UCSD-AML1 (cell line): Measurements from ENCODE around the gene EBI3.
A peak's percentile ranks its signal among the peaks of the same experiment; 100 is the strongest.
"Not testable (repeated sequence)": the region's sequence is repeated elsewhere in the genome, so short reads cannot be mapped to it uniquely, and the experiment has no call there.

Experiments used
- DNase-seq: peaks from one replicate; lab custom pipeline; 2025; ENCODE audit not compliant: unreplicated experiment; lab: John Stamatoyannopoulos, UW

Gene EBI3

DNA sequence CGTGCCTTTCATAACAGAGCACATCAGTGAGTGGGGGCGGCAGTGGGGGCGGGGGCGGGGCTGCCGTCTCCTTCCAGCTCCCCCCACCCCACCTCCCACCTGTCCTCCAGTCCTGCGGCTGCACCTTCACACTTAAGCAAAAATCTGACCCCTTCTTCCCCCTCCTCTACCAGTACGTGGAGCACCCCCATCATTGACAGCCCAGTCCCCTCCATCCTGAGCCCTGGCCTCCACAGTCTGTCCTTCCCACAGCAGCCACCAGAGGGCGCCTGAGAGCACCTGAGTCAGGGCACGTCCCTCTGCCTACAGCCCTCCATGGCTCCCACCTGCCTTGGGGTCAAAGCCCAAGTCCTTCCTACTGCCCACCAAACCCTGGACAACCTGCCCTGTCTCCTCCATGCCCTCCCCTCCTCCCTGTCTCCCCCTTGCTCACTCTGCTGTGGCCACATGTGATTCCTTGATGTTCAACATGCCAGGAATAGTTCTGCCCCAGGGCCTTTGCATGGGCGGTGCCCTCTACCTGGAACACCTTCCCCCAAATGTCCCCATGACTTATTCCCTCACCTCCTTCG is 4.0 kb downstream of the EBI3 start:
- peak; percentile 65 for DNase-seq

DNA sequence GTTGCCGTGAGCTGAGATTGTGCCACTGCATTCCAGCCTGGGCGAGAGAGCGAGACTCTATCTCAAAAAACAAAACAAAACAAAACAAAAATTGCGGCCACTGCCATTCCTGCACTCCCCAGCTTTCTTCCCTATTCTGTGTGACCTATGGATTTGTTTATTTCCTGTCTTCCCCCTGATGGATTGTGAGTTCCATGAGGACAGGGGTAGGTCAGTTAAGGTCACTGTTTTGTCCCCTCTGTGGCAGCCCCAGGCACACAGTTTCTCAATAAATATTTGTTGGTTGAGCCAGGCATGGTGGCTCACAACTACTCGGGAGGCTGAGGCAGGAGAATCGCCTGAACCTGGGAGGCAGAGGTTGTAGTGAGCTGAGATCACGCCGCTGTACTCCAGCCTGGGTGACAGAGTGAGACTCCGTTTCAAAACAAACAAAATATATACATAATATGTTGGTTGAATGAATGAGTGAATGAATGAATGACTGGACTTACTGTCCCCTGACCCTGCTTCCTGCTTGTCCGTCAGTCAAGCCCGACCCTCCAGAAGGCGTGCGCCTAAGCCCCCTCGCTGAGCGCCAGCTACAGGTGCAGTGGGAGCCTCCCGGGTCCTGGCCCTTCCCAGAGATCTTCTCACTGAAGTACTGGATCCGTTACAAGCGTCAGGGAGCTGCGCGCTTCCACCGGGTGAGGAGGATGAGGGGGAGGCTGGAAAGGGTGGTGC is 5.0 kb downstream of the EBI3 start:
- DNase-seq, result no peak

DNA sequence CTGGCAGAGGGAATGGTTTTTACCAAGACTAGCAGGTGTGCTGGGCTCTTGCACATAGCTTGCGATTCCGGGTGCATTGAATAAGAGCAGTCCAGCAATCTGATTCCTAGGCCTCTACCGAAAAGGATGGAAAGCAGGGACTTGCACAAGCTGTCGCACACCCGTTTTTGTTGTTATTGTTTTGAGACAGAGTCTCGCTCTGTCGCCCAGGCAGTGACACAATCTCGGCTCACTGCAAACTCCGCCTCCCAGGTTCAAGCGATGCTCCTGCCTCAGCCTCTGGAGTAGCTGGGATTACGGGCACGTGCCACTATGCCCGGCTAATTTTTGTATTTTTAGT is 5.5 kb downstream of the EBI3 start:
- DNase-seq, result no peak

DNA sequence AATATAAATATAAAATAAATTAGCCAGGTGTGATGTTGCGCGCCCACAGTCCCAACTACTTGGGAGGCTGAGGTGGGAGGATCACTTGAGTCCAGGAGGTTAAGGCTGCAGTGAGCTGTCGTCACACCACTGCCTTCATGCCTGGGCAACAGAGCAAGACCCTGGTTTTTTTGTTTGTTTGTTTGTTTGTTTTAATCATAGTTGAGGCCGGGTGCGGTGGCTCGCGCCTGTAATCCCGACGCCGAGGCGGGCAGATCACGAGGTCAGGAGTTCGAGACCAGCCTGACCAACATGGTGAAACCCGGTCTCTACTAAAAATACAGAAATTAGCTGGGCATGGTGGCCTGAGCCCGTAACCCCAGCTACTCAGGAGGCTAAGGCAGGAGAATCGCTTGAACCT is 8.2 kb downstream of the EBI3 start:
- not testable (repeated sequence) for DNase-seq

DNA sequence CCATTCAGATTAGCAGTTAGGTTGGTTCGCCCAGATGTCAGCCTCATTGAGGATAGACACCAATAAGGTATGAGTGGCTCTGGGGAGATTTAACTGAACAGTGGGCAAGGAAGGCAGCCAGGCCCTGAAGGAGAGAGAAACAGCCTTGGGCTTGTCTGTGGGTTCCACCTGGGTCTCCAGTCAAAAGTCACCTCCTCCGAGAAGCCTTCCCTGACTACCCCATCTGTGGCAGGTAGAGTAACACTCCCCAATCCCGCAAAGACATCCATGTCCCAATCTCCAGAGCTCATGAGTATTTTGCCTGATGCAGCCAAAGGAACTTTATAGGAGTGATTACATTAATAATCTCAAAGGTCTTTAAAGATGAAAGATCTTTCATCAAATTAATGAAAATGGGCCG is 9.5 kb downstream of the EBI3 start:
- DNase-seq, result no peak

DNA sequence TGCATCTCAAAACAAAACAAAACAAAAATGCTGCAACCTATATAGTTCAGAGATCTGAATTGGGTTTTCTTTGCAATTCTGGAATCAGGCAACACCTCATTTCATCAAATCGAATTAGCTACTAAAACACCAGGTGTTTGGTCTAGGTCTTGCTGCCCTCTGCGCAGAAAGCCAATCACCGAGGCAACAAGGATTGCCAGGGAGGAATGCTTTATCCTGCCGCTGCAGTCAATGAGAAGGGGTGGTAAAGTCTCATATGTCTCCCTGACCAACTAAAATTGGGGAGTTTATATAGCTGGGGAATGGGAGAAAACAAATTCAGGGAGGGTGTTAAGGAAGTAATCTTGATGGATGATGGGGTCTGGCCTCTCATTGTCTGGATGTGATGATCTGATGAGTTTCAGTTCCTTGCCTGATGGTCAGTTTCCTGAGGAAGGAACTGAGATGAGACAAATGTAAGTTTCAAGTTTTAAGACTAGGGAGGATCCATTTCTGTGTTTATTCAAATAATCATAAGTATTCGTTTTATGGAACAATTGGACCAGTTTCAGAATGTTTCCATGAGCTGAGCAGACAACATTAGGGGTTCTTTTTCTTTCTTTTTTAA is 12.6 kb downstream of the EBI3 start:
- no peak for DNase-seq

DNA sequence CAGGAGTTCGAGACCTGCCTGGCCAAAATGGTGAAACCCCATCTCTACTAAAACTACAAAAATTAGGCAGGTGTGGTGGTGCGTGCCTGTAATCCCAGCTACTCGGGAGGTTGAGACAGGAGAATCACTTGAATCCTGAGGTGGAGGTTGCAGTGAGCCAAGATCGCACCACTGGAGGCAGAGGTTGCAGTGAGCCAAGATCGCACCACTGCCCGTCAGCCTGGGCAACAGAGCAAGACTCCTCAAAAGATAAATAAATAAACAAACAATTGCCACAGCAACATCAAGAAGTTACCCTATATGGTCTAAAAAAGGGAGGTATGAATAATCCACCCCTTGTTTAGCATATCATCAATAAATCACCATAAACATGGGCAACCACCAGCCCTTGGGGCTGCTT is 16.6 kb downstream of the EBI3 start:
- not testable (repeated sequence) for DNase-seq

DNA sequence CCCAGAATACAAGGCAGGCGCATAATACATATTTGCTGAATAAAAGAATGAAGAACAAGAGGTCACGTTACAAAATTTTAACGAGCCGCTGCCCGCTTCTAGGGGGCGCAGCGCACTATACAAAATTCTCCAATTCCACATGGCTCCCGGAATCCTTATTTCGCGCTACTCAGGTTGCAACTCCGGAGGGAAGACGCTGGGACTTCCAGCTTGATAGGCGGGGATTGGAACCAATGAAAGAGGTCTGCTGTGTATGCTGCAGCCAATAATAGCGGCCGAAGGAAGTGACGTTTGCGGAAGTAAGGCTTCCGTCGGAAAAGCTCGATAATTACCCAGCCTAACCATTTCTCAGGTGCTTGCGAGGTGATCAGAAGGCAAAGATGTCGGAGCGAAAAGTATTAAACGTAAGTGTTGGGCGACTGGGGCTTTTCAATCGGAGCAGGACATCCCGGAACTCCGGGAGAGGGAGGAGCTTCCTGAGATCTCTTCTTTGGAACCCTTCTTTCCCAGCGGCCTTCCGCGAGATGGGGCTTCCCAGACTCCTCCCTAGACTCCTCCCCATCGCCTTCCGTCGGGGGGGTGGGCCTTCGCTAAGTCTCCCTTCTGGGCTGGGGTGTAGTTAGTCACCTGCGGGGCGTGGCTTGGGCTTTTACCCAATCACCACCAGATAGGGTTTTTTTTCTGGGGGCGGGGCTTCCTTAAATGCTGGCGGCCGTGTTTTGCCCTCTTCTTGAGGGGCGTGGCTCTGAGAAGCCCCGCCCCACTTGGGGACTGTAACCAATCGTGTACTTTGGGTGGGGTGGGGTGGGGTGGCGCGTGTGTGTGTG is 17.7 kb downstream of the EBI3 start, which contains the start of gene YJU2:
YJU2 (plus strand) TSS at position 314 of the 827 bp plus-strand sequence; CDS start at position 381, 67 bp downstream.
- peak; percentile 99 for DNase-seq

DNA sequence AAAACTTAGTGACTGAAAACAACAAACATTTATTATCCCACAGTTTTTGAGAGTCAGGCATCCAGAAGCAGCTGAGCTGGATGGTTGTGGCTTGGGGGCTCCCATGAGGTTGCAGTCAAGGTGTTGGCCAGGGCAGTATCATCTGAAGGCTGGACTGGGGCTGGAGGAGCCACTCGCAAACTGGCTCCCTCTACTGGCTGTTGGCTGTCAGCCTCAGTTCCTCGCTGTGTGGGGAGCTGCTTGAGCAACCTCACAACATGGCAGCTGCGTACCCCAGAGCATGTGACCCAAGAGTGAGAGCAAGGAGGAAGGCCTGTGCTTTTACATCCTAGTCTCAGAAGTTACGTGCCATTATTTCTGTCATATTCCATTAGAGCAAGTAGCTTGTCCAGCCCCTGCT is 27.2 kb downstream of the EBI3 start:
- DNase-seq, result no peak

DNA sequence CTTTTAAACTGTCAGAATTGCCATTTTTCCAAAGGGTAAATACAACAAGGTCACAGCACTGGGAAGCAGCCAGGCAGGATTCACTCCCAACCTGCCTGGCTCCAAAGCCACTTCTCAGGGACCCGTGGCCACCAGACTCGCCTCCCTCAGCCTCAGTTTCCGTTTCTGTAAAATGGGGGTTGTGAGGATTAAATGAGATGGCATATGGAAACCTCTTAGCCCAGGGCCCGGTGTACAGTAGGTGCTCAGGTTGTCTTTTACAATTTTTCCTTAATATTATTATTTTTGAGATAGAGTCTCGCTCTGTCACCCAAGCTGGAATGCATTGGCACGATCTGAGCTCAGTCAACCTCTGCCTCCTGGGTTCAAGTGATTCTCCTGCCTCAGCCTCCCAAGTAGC is 27.7 kb downstream of the EBI3 start:
- no peak for DNase-seq

DNA sequence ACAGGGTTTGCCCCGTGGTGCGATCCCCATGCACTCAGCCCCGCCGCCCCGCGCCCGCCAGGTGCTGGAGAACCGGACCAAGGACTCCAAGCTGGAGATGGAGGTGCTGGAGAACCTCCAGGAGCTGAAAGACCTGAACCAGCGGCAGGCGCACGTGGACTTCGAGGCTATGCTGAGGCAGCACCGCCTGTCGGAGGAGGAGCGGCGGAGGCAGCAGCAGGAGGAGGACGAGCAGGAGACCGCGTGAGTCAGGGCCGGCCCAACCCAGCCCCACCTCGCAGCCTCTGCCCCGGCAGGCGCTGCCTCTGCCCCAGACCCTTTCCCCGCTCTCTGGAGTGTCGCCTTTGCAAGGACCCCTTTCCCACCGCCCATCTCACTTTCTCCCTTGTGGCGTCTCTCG is 28.9 kb downstream of the EBI3 start:
- no peak for DNase-seq

DNA sequence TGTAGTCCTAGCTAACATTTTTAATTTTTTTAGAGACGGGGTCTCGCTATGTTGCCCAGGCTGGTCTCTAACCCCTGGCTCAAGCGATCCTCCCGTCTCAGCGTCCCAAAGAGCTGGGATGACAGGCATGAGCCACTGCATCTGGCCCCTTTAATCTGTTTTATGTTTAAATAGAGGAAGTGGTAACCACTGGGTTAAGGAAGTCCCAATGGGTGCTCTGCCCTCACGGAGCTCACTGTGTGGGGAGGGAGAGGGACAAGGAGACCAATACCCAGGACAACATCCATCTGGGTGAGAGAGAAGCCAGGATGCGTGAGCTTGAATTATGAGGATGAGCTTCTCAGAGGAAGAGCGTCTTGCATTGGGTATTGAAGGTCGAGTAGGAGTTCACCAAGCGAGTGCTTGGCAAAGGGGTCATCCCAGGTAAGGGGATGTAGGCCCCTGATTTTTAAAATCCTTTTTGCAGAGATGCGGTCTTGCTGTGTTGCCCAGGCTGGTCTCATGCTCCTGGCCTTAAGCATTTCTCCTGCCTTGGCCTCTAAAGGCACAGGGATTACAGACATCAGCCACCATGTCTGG is 31.4 kb downstream of the EBI3 start:
- no peak for DNase-seq

DNA sequence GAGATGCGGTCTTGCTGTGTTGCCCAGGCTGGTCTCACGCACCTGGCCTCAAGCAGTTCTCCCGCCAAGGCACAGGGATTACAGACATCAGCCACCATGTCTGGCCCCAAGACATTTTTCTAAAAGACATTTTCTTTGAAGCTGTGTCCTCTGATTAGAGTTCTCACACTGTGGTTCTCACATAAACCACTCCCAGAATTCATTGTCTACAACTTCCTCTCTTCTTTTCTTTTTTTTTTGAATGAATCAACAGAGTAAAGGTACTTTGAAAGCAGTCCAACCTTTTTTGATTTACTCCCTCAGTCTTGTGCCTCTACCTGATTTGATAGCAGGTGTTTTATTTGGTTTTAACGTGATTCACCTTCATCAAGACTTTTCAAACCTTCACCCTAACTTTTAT is 35.5 kb downstream of the EBI3 start:
- no peak for DNase-seq

DNA sequence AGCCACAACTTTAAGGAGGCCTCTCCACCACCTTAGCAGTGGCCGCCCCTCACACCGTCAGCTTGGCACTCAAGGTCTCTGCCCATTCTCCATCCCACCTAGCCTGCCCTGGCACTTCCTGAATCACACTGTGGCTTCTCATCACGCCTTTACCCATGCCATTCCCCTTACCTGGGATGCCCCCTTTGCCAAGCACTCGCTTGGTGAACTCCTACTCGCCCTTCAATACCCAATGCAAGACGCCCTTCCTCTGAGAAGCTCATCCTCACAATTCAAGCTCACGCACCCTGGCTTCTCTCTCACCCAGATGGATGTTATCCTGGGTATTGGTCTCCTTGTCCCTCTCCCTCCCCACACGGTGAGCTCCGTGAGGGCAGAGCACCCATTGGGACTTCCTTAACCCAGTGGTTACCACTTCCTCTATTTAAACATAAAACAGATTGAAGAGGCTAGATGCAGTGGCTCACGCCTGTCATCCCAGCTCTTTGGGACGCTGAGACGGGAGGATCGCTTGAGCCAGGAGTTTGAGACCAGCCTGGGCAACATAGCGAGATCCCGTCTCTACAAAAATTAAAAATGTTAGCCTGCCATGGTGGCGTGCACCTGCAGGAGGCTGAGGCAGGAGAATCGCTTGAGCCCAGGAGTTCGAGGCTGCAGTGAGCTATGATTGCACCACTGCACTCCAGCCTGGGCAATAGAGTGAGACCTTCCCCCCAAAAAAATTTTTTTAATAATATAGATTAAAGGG is 37.1 kb downstream of the EBI3 start:
- DNase-seq, result no peak

DNA sequence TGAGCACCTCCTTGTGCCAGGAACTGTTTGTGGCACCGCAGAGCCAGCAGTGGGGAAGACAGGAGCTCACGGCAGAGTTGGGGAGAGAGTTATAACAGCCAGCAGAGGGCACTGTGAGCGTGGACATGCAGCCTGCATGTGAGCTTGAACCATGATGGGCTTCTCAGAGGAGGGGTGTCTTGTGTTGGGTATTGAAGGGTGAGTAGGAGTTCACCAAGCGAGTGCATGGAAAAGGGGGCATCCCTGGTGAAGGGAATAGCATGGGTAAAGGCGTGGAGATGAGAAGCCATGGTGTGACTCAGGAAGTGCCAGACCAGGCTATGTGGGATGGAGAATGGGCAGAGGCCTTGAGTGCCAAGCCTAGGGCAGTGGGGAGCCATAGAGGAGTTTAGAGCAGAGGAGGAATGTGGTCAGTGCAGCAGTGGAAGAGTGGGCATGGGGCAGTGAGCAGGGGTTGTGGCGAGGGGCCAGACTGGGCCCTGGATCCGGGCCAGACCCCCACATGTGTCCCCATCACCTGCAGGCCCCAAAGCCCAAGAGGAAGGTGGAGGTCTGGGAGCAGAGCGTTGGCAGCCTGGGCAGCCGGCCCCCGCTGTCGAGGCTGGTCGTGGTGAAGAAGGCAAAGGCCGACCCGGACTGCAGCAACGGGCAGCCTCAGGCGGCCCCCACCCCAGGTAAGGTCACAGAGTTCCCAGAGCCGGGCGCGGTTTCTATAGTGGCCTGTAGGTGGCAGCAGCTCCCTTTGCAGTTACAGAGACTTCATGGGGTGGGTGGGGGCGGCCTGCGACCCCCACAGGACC is 38.0 kb downstream of the EBI3 start:
- peak; percentile 77 for DNase-seq

DNA sequence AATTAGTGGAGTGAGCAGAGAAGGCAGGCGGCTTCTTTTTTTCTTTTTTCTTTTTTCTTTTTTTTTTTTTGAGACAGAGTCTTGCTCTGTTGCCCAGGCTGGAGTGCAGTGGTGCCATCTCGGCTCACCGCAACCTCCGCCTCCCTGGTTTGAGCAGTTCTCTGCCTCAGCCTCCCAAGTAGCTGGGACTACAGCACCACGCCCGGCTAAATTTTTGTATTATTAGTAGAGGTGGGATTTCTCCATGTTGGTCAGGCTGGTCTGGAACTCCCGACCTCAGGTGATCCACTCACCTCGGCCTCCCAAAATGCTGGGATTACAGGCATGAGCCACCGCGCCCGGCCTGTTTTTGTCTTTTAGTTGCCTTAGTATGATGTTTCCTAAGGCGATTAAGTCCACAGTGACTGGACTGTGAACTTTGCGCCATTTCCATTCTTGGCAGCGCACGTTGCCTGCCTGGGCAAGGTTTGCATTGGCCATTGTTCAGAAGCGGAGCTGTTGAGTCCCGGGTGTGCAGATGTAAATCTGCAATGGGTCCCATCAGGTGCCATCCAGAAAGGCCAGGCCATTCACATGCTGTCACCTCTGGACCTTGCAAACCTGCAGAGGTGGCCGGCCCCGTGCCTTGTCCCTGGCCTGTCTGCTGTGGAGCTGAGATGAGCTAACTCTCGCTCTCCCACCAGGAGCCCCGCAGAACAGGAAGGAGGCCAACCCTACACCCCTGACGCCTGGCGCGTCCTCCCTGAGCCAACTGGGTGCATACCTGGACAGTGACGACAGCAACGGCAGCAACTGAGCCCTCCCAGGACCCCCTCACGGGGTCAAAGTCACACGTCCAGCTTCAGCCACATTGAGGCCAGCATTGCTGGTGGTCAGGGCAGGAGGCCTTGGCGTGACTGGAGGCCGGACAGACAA is 38.8 kb downstream of the EBI3 start:
- no peak for DNase-seq

DNA sequence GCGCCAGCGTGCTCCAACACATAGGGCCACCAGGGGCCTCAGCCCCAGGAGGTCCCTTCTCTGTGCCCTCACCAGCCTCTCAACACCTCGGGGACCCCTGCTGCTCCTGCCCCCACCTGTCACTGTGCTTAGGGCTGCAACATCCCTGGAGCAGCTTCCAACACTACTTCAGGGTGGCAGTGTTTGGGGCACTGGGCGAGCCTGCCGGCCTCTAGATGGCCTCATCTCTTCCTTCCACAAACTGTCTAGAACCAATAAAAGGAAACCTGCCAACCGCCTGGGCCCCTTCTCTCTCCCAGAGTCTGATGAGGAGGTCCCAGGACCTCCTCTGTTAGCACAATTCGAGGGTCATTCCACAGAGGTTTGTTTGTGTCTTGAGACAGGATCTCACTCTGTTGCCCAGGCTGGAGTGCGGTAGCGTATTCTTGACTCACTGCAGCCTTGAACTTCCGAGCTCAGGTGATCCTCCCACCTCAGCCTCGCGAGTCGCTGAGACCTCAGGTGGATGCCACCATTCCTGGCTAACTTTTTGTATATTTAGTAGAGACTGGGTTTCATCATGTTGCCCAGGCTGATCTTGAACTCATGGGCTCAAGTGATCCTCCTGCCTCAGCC is 39.6 kb downstream of the EBI3 start:
- DNase-seq, result no peak

DNA sequence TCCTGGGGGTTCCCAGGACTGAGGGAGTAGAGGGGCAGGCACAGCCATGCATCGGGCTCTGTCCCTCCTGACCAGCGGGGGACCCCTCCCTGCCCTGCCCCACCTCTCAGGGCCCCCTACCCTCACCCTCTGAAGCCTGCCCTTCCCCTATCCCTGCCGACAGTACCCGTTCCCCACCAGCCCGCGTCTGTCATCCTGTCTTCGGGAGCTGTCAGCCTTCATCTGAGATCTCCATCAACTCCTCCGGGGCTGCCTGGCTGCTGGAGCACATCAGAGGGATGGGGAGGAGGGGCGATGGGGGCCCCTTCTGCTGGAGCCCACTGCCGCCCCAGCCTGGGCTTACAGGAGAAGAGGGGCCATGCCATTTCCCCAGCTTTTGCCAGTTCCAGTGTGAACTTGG is 43.6 kb downstream of the EBI3 start:
- DNase-seq, result no peak
